ENCODE results near the gene RCC2.
"Not testable (repeated sequence)": the region's sequence is repeated elsewhere in the genome, so short reads cannot be mapped to it uniquely, and the experiment has no call there.

Gene RCC2

GRCh38 chr1:17416389-17416788, 23.1 kb downstream of the RCC2 start:
- no peak for DNase-seq

- no peak for DNase-seq
Observed at GRCh38 chr1:17414022-17414421, 25.5 kb downstream of the RCC2 start.

GRCh38 chr1:17412093-17412870, 27.2 kb downstream of the RCC2 start:
- no peak for DNase-seq

GRCh38 chr1:17409391-17409811, 30.1 kb downstream of the RCC2 start:
- no peak for DNase-seq

- not testable (repeated sequence) for DNase-seq
Observed at GRCh38 chr1:17407786-17408514, 31.5 kb downstream of the RCC2 start.

GRCh38 chr1:17406760-17407475, 32.6 kb downstream of the RCC2 start:
- not testable (repeated sequence) for DNase-seq

GRCh38 chr1:17405898-17406759, 33.3 kb downstream of the RCC2 start:
- DNase-seq: peak in 2 of 5 experiments; percentile 7 to 29

GRCh38 chr1:17404820-17405219, 34.7 kb downstream of the RCC2 start:
- DNase-seq: no peak

GRCh38 chr1:17404034-17404684, 35.3 kb downstream of the RCC2 start:
- no peak for DNase-seq

GRCh38 chr1:17403081-17403480, 36.4 kb downstream of the RCC2 start:
- no peak for DNase-seq

GRCh38 chr1:17401841-17402240, 37.6 kb downstream of the RCC2 start:
- DNase-seq: no peak

- no peak for DNase-seq
Observed at GRCh38 chr1:17400725-17401341, 38.6 kb downstream of the RCC2 start.

- DNase-seq: no peak
Observed at GRCh38 chr1:17397910-17398695, 41.4 kb downstream of the RCC2 start.

- DNase-seq: peak in 1 of 5 experiments; percentile 14
Observed at GRCh38 chr1:17393230-17393629, 46.2 kb downstream of the RCC2 start.

- no peak for DNase-seq
Observed at GRCh38 chr1:17392199-17392740, 47.2 kb downstream of the RCC2 start.

GRCh38 chr1:17381161-17381560, 58.3 kb downstream of the RCC2 start:
- DNase-seq: no peak

- DNase-seq: no peak
Observed at GRCh38 chr1:17377325-17377953, 62.0 kb downstream of the RCC2 start.

- no peak for DNase-seq
Observed at GRCh38 chr1:17375651-17376050, 63.8 kb downstream of the RCC2 start.

GRCh38 chr1:17372955-17373354, 66.5 kb downstream of the RCC2 start:
- no peak for DNase-seq

GRCh38 chr1:17371896-17372295, 67.6 kb downstream of the RCC2 start, which contains the start of gene PADI6:
Gene PADI6 (plus strand): TSS chr1:17372196. CDS start chr1:17372246, 50 bp downstream.
- no peak for DNase-seq

All from T-helper 2 cell (primary cell).